Keratinocyte (primary cell): Measurements from ENCODE around the gene CFAP61. TPM values are rescaled to one million over a fixed set of nuclear protein-coding genes. Genes with fewer than 3 reads are reported as not detected.

Experiments
- DNase-seq: peaks from one replicate; pipeline ENCODE4 v3.0.0-alpha.2; 2011; ENCODE audit warnings: low read depth, missing footprints, low spot score
- FAIRE-seq: peaks from 2 replicates; lab custom pipeline; 2011; peaks lifted over from hg19 to GRCh38; lab: Jason Lieb, UNC
- H2AFZ ChIP-seq: 2 replicates; pipeline ENCODE4 v1.6.0; 2012; ENCODE audit warnings: low read length, control low read depth, inconsistent platforms; ENCODE audit not compliant: control insufficient read depth
- H3K27ac ChIP-seq: 2 replicates; pipeline ENCODE4 v1.5.1; 2011; ENCODE audit warnings: low read length; ENCODE audit not compliant: control insufficient read depth, insufficient read depth
- H3K27me3 ChIP-seq: 3 replicates; pipeline ENCODE4 v1.6.0; 2011; ENCODE audit warnings: low read length; ENCODE audit not compliant: control insufficient read depth, insufficient read depth; ENCODE audit errors: extremely low read depth
- H3K36me3 ChIP-seq, 2 experiments: 2 replicates in 1 of 2; 3 replicates in 1 of 2; pipeline ENCODE4 v1.5.1; 2011; ENCODE audit warnings: low read length in 2 of 2, mild to moderate bottlenecking in 1 of 2; ENCODE audit not compliant: control insufficient read depth in 2 of 2, insufficient read depth in 2 of 2; ENCODE audit errors: extremely low read depth in 1 of 2
- H3K4me1 ChIP-seq: 3 replicates; pipeline ENCODE4 v1.5.1; 2011; ENCODE audit warnings: low read length; ENCODE audit not compliant: control insufficient read depth, insufficient read depth; ENCODE audit errors: extremely low read depth
- H3K4me2 ChIP-seq: 3 replicates; pipeline ENCODE4 v1.6.0; 2011; ENCODE audit warnings: low read depth, low read length; ENCODE audit not compliant: control insufficient read depth, insufficient read depth; ENCODE audit errors: extremely low read depth
- H3K4me3 ChIP-seq, 3 experiments: fragments of 200-600 bp in 1 of 3; sonication (generic) in 1 of 3; 2 replicates in 2 of 3; 3 replicates in 1 of 3; pipeline ENCODE4 v1.5.1; 2011 to 2016; ENCODE audit warnings: low read length in 3 of 3, mild to moderate bottlenecking in 3 of 3, control low read depth in 2 of 3, inconsistent platforms in 1 of 3, low read depth in 1 of 3, mixed read lengths in 1 of 3, mixed run types in 1 of 3, moderate library complexity in 1 of 3; ENCODE audit not compliant: control insufficient read depth in 2 of 3, insufficient read depth in 2 of 3; ENCODE audit errors: extremely low read depth in 1 of 3
- H3K79me2 ChIP-seq: 2 replicates; pipeline ENCODE4 v1.6.0; 2012; ENCODE audit warnings: low read length; ENCODE audit not compliant: control insufficient read depth, insufficient read depth
- H3K9ac ChIP-seq: 3 replicates; pipeline ENCODE4 v1.6.0; 2011; ENCODE audit warnings: low read length; ENCODE audit not compliant: control insufficient read depth, insufficient read depth; ENCODE audit errors: extremely low read depth
- H3K9me1 ChIP-seq: 3 replicates; pipeline ENCODE4 v1.6.0; 2011; ENCODE audit warnings: low read length; ENCODE audit not compliant: control insufficient read depth, insufficient read depth; ENCODE audit errors: extremely low read depth
- H3K9me3 ChIP-seq: 2 replicates; pipeline ENCODE4 v1.5.1; 2012; ENCODE audit warnings: low read depth, low read length; ENCODE audit not compliant: control insufficient read depth
- H4K20me1 ChIP-seq: 3 replicates; pipeline ENCODE4 v1.6.0; 2011; ENCODE audit warnings: low read length; ENCODE audit not compliant: control insufficient read depth, insufficient read depth; ENCODE audit errors: extremely low read depth
- CTCF ChIP-seq, 3 experiments: IDR thresholded peaks in 1 of 3; conservative IDR thresholded peaks in 1 of 3; optimal IDR thresholded peaks in 1 of 3; 2 replicates in 2 of 3; 3 replicates in 1 of 3; pipeline versions ENCODE3 to v1.5.1; 2011; ENCODE audit warnings: low read length in 3 of 3, mild to moderate bottlenecking in 3 of 3, moderate library complexity in 2 of 3, control low read depth in 1 of 3, inconsistent platforms in 1 of 3; ENCODE audit not compliant: insufficient read depth in 2 of 3; ENCODE audit errors: extremely low read depth in 1 of 3
- EZH2 ChIP-seq: IDR thresholded peaks from one replicate; pipeline ENCODE4 v1.6.1; 2012; ENCODE audit warnings: inconsistent platforms, mild to moderate bottlenecking, low read length, moderate library complexity
- dilution Hi-C: fragments of 300-500 bp; cut with MboI; formaldehyde crosslinking; loops from one replicate; pipeline ENCODE4 v1.7.0; 2020; ENCODE audit warnings: low sequenced_read_pairs; ENCODE audit not compliant: extremely low pct_ligation_motif_present
- polyA plus RNA-seq, 5 experiments: library from polyadenylated mRNA; depleted of rRNA in 3 of 5; stranded (reverse) in 3 of 5; stranded (forward) in 1 of 5; unstranded in 1 of 5; fragments of >200 nt; gene quantifications; 1 replicate in 1 of 5; 2 replicates in 3 of 5; 3 replicates in 1 of 5; pipeline versions ENCODE4 v1.2.1 to v1.2.3, GENCODE V29; 2011 to 2012; ENCODE audit warnings: missing spikeins in 2 of 5, low read depth in 1 of 5, low replicate concordance in 1 of 5

The CFAP61 gene
- polyA plus RNA-seq, 1 donor (not counting 4 experiments of a cell fraction or from before 2014, with no cell fraction given), result 0.25 TPM

DNA sequence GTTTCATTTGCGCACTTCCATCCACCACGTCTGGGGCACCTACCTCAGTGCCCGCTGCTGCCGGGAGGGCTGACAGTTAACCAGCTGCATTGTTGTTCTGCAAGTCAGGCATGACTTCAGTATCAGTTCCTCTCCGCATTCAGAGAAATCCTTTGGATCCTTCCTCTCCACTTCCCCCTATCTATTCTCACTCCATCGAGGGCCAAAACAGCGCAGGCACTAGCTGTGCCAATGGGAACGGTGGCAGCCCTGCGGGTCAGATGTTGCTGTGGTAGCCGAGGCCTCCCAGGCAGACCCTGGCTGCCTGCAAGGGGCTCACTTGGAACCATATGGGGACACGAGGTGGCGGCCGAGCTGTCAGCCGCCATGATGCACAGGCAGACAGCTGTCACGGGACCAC, 251.4 kb downstream of the CFAP61 start:
- no peak overlapping the region for H3K4me3 ChIP-seq
- DNase-seq (no peak), FAIRE-seq (no peak)
- no peaks in the 10 kb centered on the region for H3K27me3 ChIP-seq
- H3K4me2 ChIP-seq, result no peak overlapping the region
- H3K4me1 ChIP-seq, result no peaks in the 10 kb centered on the region
- H2AFZ ChIP-seq, result no peak overlapping the region
- H3K27ac ChIP-seq, result no peak overlapping the region
- no peaks in the 10 kb centered on the region for H3K9me1 ChIP-seq
- no peaks in the 10 kb centered on the region for H3K36me3 ChIP-seq
- dilution Hi-C loops, result no loop called here
- H4K20me1 ChIP-seq, result no peaks in the 10 kb centered on the region
- H3K9me3 ChIP-seq, result no peaks in the 10 kb centered on the region
- TF ChIP-seq EZH2, result no peak
- no peak for TF ChIP-seq CTCF (optimal IDR thresholded peaks at IDR 0.05 in 1 of 3, IDR thresholded peaks at IDR 0.05 in 1 of 3, conservative IDR thresholded peaks at IDR 0.05 in 1 of 3; ENCODE audit: extremely low read depth in 1 of 3, insufficient read depth in 2 of 3, low read length in 3 of 3)
- H3K79me2 ChIP-seq, result no peaks in the 10 kb centered on the region
- H3K9ac ChIP-seq, result no peak overlapping the region

DNA sequence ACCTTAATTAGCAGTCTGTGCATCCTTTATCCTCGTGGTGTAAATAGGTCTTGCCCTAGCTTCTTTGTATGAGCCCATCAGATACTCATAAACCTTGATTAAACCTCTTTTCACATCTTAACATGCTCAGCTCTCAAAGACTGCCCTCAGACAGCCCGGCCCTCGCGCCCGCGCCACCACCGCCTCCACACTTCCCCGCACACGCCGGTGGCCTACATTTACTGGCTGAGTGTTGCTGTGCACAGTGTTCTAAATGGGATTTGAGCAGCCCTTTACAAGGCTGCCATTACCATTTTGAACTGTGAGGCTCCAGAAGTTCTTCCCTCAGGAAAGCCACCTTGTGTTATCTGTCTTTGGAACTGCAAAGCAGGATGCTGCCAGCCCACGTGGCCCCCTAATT, 252.6 kb downstream of the CFAP61 start:
- Histone ChIP-seq H3K4me1 (no peaks in the 10 kb centered on the region), H3K9ac (no peak overlapping the region), H4K20me1 (no peaks in the 10 kb centered on the region), H3K9me3 (no peaks in the 10 kb centered on the region), H3K27ac (no peak overlapping the region), H3K27me3 (no peaks in the 10 kb centered on the region), H2AFZ (no peak overlapping the region), H3K4me2 (no peak overlapping the region), H3K36me3 (no peaks in the 10 kb centered on the region), H3K9me1 (no peaks in the 10 kb centered on the region), H3K4me3 (no peak overlapping the region), H3K79me2 (no peaks in the 10 kb centered on the region)
- dilution Hi-C loops, result no loop called here
- FAIRE-seq (no peak), DNase-seq (no peak)
- TF ChIP-seq EZH2 (no peak), CTCF (optimal IDR thresholded peaks at IDR 0.05 in 1 of 3, IDR thresholded peaks at IDR 0.05 in 1 of 3, conservative IDR thresholded peaks at IDR 0.05 in 1 of 3; ENCODE audit: extremely low read depth in 1 of 3, insufficient read depth in 2 of 3, low read length in 3 of 3) (no peak)
